H1 (cell line): ENCODE measurements around the gene PCDHGA8. TPM values are rescaled to one million over a fixed set of nuclear protein-coding genes. Genes with fewer than 3 reads are reported as not detected.

Experiments
- NANOG ChIP-seq: IDR thresholded peaks from 2 replicates; pipeline ENCODE4 v1.6.1; 2011; ENCODE audit warnings: low read length, low read depth, mild to moderate bottlenecking, inconsistent platforms; ENCODE audit not compliant: insufficient read depth, poor library complexity, severe bottlenecking
- polyA plus RNA-seq, 7 experiments: library from polyadenylated mRNA; depleted of rRNA in 3 of 7; stranded (reverse) in 5 of 7; unstranded in 2 of 7; fragments of >200 nt in 5 of 7; fragments of 200-250 nt in 2 of 7; gene quantifications; 1 replicate in 5 of 7; 2 replicates in 1 of 7; 4 replicates in 1 of 7; pipeline versions ENCODE4 v1.2.1 to v1.2.3, GENCODE V29; 2011 to 2013; ENCODE audit warnings: missing spikeins in 2 of 7, mixed read lengths in 2 of 7
- total RNA-seq: library from RNA; stranded (reverse); fragmentation: NEBNext Ultra II Directional; extraction: Animal tissue kit (Norgen Biotek cat#: 25700); gene quantifications from 2 replicates; pipeline ENCODE4 v1.2.1, GENCODE V29; 2021
- TF ChIP-seq, protein P1 (sequence below): IDR thresholded peaks from 2 replicates; pipeline ENCODE4 v1.6.1; 2012; ENCODE audit warnings: low read length, inconsistent platforms
- TF ChIP-seq, protein P2 (sequence below): IDR thresholded peaks from 2 replicates; pipeline ENCODE4 v1.6.1; 2011; ENCODE audit warnings: low read length, improper control_type of control experiment

Gene PCDHGA8
- total and polyA plus RNA-seq, 2 of the 8 experiments (the other 6 are each of a cell fraction or from before 2014, with no cell fraction given), result 0.79 to 1.4 TPM

DNA sequence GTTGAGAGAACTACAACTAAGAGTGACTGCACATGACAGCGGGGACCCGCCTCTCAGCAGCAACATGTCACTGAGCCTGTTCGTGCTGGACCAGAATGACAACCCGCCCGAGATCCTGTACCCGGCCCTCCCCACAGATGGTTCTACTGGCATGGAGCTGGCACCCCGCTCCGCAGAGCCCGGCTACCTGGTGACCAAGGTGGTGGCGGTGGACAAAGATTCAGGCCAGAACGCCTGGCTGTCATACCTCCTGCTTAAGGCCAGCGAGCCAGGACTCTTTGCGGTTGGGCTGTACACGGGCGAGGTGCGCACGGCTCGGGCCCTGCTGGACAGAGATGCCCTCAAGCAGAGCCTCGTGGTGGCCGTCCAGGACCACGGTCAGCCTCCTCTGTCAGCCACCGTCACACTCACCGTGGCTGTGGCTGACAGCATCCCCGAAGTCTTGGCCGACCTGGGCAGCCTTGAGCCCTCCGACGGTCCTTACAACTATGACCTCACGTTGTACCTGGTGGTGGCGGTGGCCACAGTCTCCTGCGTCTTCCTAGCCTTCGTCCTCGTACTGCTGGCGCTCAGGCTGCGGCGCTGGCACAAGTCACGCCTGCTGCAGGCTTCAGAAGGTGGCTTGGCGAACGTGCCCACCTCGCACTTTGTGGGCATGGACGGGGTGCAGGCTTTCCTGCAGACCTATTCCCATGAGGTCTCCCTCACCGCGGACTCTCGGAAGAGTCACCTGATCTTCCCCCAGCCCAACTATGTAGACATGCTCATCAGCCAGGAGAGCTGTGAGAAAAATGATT, 7.8 kb upstream of the PCDHGA8 start (continued):
- TF ChIP-seq, protein P1, sequence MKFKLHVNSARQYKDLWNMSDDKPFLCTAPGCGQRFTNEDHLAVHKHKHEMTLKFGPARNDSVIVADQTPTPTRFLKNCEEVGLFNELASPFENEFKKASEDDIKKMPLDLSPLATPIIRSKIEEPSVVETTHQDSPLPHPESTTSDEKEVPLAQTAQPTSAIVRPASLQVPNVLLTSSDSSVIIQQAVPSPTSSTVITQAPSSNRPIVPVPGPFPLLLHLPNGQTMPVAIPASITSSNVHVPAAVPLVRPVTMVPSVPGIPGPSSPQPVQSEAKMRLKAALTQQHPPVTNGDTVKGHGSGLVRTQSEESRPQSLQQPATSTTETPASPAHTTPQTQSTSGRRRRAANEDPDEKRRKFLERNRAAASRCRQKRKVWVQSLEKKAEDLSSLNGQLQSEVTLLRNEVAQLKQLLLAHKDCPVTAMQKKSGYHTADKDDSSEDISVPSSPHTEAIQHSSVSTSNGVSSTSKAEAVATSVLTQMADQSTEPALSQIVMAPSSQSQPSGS, result no peak
- TF ChIP-seq NANOG, result no peak
- TF ChIP-seq, protein P2, sequence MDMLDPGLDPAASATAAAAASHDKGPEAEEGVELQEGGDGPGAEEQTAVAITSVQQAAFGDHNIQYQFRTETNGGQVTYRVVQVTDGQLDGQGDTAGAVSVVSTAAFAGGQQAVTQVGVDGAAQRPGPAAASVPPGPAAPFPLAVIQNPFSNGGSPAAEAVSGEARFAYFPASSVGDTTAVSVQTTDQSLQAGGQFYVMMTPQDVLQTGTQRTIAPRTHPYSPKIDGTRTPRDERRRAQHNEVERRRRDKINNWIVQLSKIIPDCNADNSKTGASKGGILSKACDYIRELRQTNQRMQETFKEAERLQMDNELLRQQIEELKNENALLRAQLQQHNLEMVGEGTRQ, result no peak
